GM12878 (cell line): ENCODE measurements around the gene RIMS1. TPM values are rescaled to one million over a fixed set of nuclear protein-coding genes. Genes with fewer than 3 reads are reported as not detected.

Experiments
- ATAC-seq: fragments of 200-7000 bp; cut with Tn5 transposase; 3 replicates; pipeline ENCODE4 v1.9.1; 2020; ENCODE audit warnings: mild to moderate bottlenecking, moderate library complexity
- BruUV-seq: library from RNA; stranded (reverse); fragments of 400-500 nt; replicated peaks from 2 replicates; lab custom pipeline; 2021; lab: Mats Ljungman, UMichigan
- CTCF ChIA-PET: fragments of 300-600 bp; sonication (Branson Sonifier 250); formaldehyde crosslinking; extraction: SDS; loops from one replicate; lab custom pipeline; 2021; ENCODE audit warnings: inconsistent platforms; lab: Yijun Ruan, JAX
- POLR2A ChIA-PET: fragments of 350-600 bp; formaldehyde crosslinking; extraction: SDS; loops from one replicate; lab custom pipeline; 2021; ENCODE audit warnings: inconsistent platforms; lab: Charles Lee
- RAD21 ChIA-PET: fragments of 300-600 bp; sonication (Branson Sonifier 250); formaldehyde crosslinking; loops from one replicate; lab custom pipeline; 2023; ENCODE audit warnings: antibody characterized with exemption; ENCODE audit not compliant: unreplicated experiment; lab: Charles Lee
- SMC1A ChIA-PET: fragments of 300-600 bp; sonication (Branson Sonifier 250); formaldehyde crosslinking; loops from one replicate; lab custom pipeline; 2023; ENCODE audit not compliant: unreplicated experiment, uncharacterized antibody; lab: Charles Lee
- DNase-seq: peaks from one replicate; pipeline ENCODE4 v3.0.0-alpha.2; 2011; ENCODE audit warnings: low read depth, low spot score
- FAIRE-seq: peaks from 3 replicates; lab custom pipeline; 2011; peaks lifted over from hg19 to GRCh38; lab: Jason Lieb, UNC
- H2AFZ ChIP-seq: 2 replicates; pipeline ENCODE4 v1.6.0; 2011; ENCODE audit warnings: low read depth, low read length, control low read depth; ENCODE audit not compliant: control insufficient read depth
- H3K27ac ChIP-seq: 2 replicates; pipeline ENCODE4 v1.5.1; 2011; ENCODE audit warnings: control low read depth; ENCODE audit not compliant: control insufficient read depth, insufficient read depth
- H3K27me3 ChIP-seq, 2 experiments: replicated peaks in 1 of 2; 2 replicates each; pipeline versions ENCODE4 v1.6.0 to v1.6.1; 2011; ENCODE audit warnings: low read length in 1 of 2; ENCODE audit not compliant: control insufficient read depth in 2 of 2, insufficient read depth in 2 of 2
- H3K36me3 ChIP-seq, 2 experiments: 2 replicates each; pipeline ENCODE4 v1.5.1; 2011; ENCODE audit warnings: low read length in 1 of 2; ENCODE audit not compliant: control insufficient read depth in 2 of 2, insufficient read depth in 2 of 2
- H3K4me1 ChIP-seq: 2 replicates; pipeline ENCODE4 v1.6.1; 2011; ENCODE audit warnings: mild to moderate bottlenecking, low read length, moderate library complexity, mixed read lengths; ENCODE audit not compliant: control insufficient read depth, insufficient read depth
- H3K4me2 ChIP-seq: 2 replicates; pipeline ENCODE4 v1.6.0; 2011; ENCODE audit warnings: control low read depth; ENCODE audit not compliant: control insufficient read depth, insufficient read depth
- H3K4me3 ChIP-seq: fragments of 200-600 bp; sonication (generic); 2 replicates; pipeline ENCODE4 v1.5.1; 2016
- H3K79me2 ChIP-seq: 2 replicates; pipeline ENCODE4 v1.6.0; 2011; ENCODE audit warnings: low read length; ENCODE audit not compliant: control insufficient read depth, insufficient read depth
- H3K9ac ChIP-seq: 2 replicates; pipeline ENCODE4 v1.8.0; 2011; ENCODE audit warnings: low read length, control low read depth, mixed read lengths; ENCODE audit not compliant: control insufficient read depth, insufficient read depth
- H3K9me3 ChIP-seq: replicated peaks from 3 replicates; pipeline ENCODE4 v1.5.1; 2011; ENCODE audit warnings: mild to moderate bottlenecking, low read length; ENCODE audit not compliant: control insufficient read depth, insufficient read depth
- H4K20me1 ChIP-seq: 2 replicates; pipeline ENCODE4 v1.6.0; 2011; ENCODE audit not compliant: control insufficient read depth, insufficient read depth
- BHLHE40 ChIP-seq, 2 experiments: fragments of 450-650 bp in 1 of 2; IDR thresholded peaks; 2 replicates each; pipeline ENCODE4 v1.6.1; 2011 to 2017; ENCODE audit warnings: low read depth in 2 of 2, borderline replicate concordance in 1 of 2, improper control_type of control experiment in 1 of 2, low read length in 1 of 2, mild to moderate bottlenecking in 1 of 2
- CUX1 ChIP-seq: IDR thresholded peaks from 2 replicates; pipeline ENCODE4 v1.6.1; 2012; ENCODE audit warnings: improper control_type of control experiment, low read depth, low read length; ENCODE audit not compliant: insufficient replicate concordance
- DPF2 ChIP-seq: fragments of 450-650 bp; IDR thresholded peaks from 2 replicates; pipeline ENCODE4 v1.6.1; 2017; ENCODE audit warnings: mild to moderate bottlenecking
- HDAC6 ChIP-seq: fragments of 200-600 bp; sonication (generic); IDR thresholded peaks from one replicate; pipeline ENCODE4 v1.8.0; 2017; ENCODE audit warnings: antibody characterized with exemption; ENCODE audit not compliant: unreplicated experiment
- JUND ChIP-seq: IDR thresholded peaks from 2 replicates; pipeline ENCODE4 v1.6.1; 2012; ENCODE audit warnings: low read depth, mild to moderate bottlenecking, low read length, improper control_type of control experiment, moderate library complexity
- MEF2B ChIP-seq: fragments of 450-650 bp; IDR thresholded peaks from 2 replicates; pipeline ENCODE4 v1.6.1; 2018; ENCODE audit warnings: mild to moderate bottlenecking, moderate library complexity; ENCODE audit not compliant: partially characterized antibody, poor library complexity, severe bottlenecking
- NFYB ChIP-seq: IDR thresholded peaks from 2 replicates; pipeline ENCODE4 v1.6.1; 2011; ENCODE audit warnings: low read depth, mild to moderate bottlenecking, low read length, improper control_type of control experiment, moderate library complexity; ENCODE audit not compliant: insufficient read depth
- RELA ChIP-seq: fragments of 450-650 bp; IDR thresholded peaks from 2 replicates; pipeline ENCODE4 v1.8.0; 2014; ENCODE audit warnings: borderline replicate concordance; ENCODE audit not compliant: partially characterized antibody
- TCF7 ChIP-seq: IDR thresholded peaks from 2 replicates; pipeline ENCODE4 v1.6.1; 2014; ENCODE audit warnings: antibody characterized with exemption, borderline replicate concordance
- ZZZ3 ChIP-seq: IDR thresholded peaks from 2 replicates; pipeline ENCODE4 v1.6.1; 2011; ENCODE audit warnings: low read depth; ENCODE audit not compliant: control insufficient read depth, insufficient read length
- WGBS: methylation state at CpG from one replicate; pipeline ENCODE4 v1.1.6; 2016; ENCODE audit warnings: low lambda C conversion rate; ENCODE audit not compliant: insufficient replicate concordance, insufficient coverage; ENCODE audit errors: missing lambda C conversion rate; 5-methylcytosine and 5-hydroxymethylcytosine counted together
- in situ Hi-C: fragments of 300-500 bp; cut with MboI; formaldehyde crosslinking; loops from 9 replicates; pipeline ENCODE4 v1.14.3; 2018; ENCODE audit warnings: mixed read lengths
- intact Hi-C: fragments of 100-400 bp; cut with micrococcal nuclease; formaldehyde crosslinking; loops from one replicate; pipeline ENCODE4 v1.14.2; 2022; ENCODE audit not compliant: unreplicated experiment
- polyA plus RNA-seq, 11 experiments: library from polyadenylated mRNA; depleted of rRNA in 4 of 11; unstranded in 6 of 11; stranded (reverse) in 5 of 11; fragments of >200 nt; fragmentation: Nextera tagmentation in 4 of 11; fragmentation: Illumina TruSeq in 1 of 11; extraction: Ambion mirVana in 4 of 11; extraction: Trizol in 1 of 11; gene quantifications; 1 replicate in 1 of 11; 2 replicates in 10 of 11; pipeline versions ENCODE4 v1.2.1 to v1.2.3, GENCODE V29; 2011 to 2016; ENCODE audit warnings: inconsistent platforms in 2 of 11, missing spikeins in 2 of 11, low read depth in 1 of 11
- total RNA-seq, 4 experiments: library from RNA; depleted of rRNA in 3 of 4; stranded (reverse); fragments of >200 nt in 3 of 4; fragmentation: Illumina TruSeq in 1 of 4; extraction: Trizol in 1 of 4; gene quantifications; 2 replicates each; pipeline versions ENCODE4 v1.2.1 to v1.2.3, GENCODE V29; 2013 to 2021
- TF ChIP-seq, protein P1 (sequence below), 3 experiments: IDR thresholded peaks in 2 of 3; conservative IDR thresholded peaks in 1 of 3; 2 replicates each; pipeline ENCODE4 v1.5.1; 2011; ENCODE audit warnings: low read depth in 3 of 3, low read length in 3 of 3, mild to moderate bottlenecking in 3 of 3, control low read depth in 2 of 3, moderate library complexity in 2 of 3, inconsistent platforms in 1 of 3, mixed read lengths in 1 of 3; ENCODE audit not compliant: control insufficient read depth in 2 of 3, insufficient read depth in 1 of 3; ENCODE audit errors: extremely low read depth in 1 of 3
- TF ChIP-seq, protein P2 (sequence below): IDR thresholded peaks from 2 replicates; pipeline ENCODE4 v1.6.1; 2012; ENCODE audit warnings: low read depth, low read length, improper control_type of control experiment

RIMS1 gene
- total and polyA plus RNA-seq, 10 of the 15 experiments (the other 5 are each of a cell fraction or from before 2014, with no cell fraction given), result 0.05 to 0.76 (median 0.23) TPM

DNA sequence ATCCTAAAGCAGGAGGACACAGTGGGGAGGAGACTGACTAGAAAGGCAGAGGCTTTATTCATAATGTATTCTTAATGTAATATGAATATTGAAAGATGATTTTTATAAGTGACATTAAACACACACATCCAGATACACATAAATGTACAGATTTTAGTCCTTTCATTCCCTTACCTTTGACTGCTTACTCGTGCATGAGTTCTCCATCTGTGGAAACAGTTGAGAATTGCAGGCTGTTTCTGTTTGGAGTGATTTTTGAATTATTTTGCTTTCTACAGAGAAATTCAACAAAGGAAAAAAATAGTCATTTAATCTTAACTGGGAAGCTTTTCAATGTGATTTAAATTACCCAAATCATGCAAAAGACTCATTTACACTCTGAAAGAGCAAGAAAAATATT is 136.5 kb downstream of the RIMS1 start (continued):
- TF ChIP-seq CUX1, result no peak
- TF ChIP-seq, protein P1, sequence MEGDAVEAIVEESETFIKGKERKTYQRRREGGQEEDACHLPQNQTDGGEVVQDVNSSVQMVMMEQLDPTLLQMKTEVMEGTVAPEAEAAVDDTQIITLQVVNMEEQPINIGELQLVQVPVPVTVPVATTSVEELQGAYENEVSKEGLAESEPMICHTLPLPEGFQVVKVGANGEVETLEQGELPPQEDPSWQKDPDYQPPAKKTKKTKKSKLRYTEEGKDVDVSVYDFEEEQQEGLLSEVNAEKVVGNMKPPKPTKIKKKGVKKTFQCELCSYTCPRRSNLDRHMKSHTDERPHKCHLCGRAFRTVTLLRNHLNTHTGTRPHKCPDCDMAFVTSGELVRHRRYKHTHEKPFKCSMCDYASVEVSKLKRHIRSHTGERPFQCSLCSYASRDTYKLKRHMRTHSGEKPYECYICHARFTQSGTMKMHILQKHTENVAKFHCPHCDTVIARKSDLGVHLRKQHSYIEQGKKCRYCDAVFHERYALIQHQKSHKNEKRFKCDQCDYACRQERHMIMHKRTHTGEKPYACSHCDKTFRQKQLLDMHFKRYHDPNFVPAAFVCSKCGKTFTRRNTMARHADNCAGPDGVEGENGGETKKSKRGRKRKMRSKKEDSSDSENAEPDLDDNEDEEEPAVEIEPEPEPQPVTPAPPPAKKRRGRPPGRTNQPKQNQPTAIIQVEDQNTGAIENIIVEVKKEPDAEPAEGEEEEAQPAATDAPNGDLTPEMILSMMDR (IDR thresholded peaks at IDR 0.05 in 2 of 3, conservative IDR thresholded peaks at IDR 0.05 in 1 of 3; ENCODE audit: control insufficient read depth in 2 of 3, extremely low read depth in 1 of 3, insufficient read depth in 1 of 3, low read depth in 3 of 3, low read length in 3 of 3), result no peak
- no peak for TF ChIP-seq DPF2

- 47% methylated on average over 2 of the region's 2 CpGs for WGBS
- Histone ChIP-seq H2AFZ (no peak overlapping the region), H3K36me3 (no peaks in the 10 kb centered on the region), H3K4me3 (no peak overlapping the region), H3K4me1 (no peaks in the 10 kb centered on the region), H3K9ac (no peak overlapping the region), H3K9me3 (no peaks in the 10 kb centered on the region), H3K27me3 (no peaks in the 10 kb centered on the region), H3K27ac (no peak overlapping the region), H4K20me1 (no peaks in the 10 kb centered on the region), H3K79me2 (no peaks in the 10 kb centered on the region), H3K4me2 (no peak overlapping the region)
- FAIRE-seq (no peak), ATAC-seq (no peak), DNase-seq (no peak)
- CTCF ChIA-PET, result no interaction called here
- intact Hi-C loops (no loop called here), in situ Hi-C loops (no loop called here)
- no TSS peak for BruUV-seq
- POLR2A ChIA-PET, result interaction anchor here (0.8 kb wide), 1 partner anchor 11 kb away, joined by 3 read pairs; no protein-coding TSS in a partner anchor
- SMC1A ChIA-PET, result no interaction called here
- RAD21 ChIA-PET, result no interaction called here
- TF ChIP-seq TCF7 (no peak), RELA (no peak), ZZZ3 (no peak), NFYB (no peak), MEF2B (no peak), JUND (no peak), HDAC6 (no peak), BHLHE40 (IDR thresholded peaks at IDR 0.05; ENCODE audit: borderline replicate concordance in 1 of 2, low read depth in 2 of 2, low read length in 1 of 2) (no peak)
- TF ChIP-seq, protein P2, sequence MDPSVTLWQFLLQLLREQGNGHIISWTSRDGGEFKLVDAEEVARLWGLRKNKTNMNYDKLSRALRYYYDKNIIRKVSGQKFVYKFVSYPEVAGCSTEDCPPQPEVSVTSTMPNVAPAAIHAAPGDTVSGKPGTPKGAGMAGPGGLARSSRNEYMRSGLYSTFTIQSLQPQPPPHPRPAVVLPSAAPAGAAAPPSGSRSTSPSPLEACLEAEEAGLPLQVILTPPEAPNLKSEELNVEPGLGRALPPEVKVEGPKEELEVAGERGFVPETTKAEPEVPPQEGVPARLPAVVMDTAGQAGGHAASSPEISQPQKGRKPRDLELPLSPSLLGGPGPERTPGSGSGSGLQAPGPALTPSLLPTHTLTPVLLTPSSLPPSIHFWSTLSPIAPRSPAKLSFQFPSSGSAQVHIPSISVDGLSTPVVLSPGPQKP, result no peak
Measured at GRCh38 chr6:72031471-72031870, 145.1 kb downstream of the RIMS1 start.
